Loucy (cell line): ENCODE results near the gene FAM107B.

Experiments used
- EZH2phosphoT487 ChIP-seq: fragments of 200-600 bp; IDR thresholded peaks from 2 replicates; pipeline ENCODE4 v1.6.1; 2018; ENCODE audit warnings: antibody characterized with exemption, mild to moderate bottlenecking, moderate library complexity, borderline replicate concordance
- TF ChIP-seq, protein P1 (sequence below): fragments of 200-600 bp; sonication (generic); conservative IDR thresholded peaks from 2 replicates; pipeline ENCODE4 v1.5.1; 2014; ENCODE audit warnings: mild to moderate bottlenecking, antibody characterized with exemption, low read length

DNA sequence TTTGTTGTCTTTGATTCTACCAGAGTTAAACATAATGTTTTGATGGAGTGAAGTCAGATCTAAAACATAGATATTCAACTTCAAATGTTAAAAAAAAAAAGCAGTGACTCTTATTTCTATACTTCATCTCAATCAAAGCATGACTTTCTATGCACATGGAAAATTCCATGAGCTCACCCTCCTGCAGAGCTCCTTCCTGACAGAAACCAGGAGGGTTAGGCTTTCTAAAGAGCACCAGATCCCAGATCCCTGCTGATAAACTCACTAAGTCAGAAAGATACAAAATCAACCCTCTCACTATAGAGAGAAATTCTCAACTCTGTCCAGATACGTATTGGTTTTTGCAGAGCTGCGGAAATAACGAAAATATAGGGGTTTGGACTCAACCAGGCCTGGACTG lies 122.6 kb downstream of the FAM107B start:
- TF ChIP-seq, protein P1, sequence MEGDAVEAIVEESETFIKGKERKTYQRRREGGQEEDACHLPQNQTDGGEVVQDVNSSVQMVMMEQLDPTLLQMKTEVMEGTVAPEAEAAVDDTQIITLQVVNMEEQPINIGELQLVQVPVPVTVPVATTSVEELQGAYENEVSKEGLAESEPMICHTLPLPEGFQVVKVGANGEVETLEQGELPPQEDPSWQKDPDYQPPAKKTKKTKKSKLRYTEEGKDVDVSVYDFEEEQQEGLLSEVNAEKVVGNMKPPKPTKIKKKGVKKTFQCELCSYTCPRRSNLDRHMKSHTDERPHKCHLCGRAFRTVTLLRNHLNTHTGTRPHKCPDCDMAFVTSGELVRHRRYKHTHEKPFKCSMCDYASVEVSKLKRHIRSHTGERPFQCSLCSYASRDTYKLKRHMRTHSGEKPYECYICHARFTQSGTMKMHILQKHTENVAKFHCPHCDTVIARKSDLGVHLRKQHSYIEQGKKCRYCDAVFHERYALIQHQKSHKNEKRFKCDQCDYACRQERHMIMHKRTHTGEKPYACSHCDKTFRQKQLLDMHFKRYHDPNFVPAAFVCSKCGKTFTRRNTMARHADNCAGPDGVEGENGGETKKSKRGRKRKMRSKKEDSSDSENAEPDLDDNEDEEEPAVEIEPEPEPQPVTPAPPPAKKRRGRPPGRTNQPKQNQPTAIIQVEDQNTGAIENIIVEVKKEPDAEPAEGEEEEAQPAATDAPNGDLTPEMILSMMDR = no peak
- no peak for TF ChIP-seq EZH2phosphoT487
